H9 (cell line): ENCODE data around the gene FRMPD3. TPM values are rescaled to one million over a fixed set of nuclear protein-coding genes. Genes with fewer than 3 reads are reported as not detected.

Experiments used
- DNase-seq: peaks from one replicate; pipeline ENCODE4 v3.0.0-alpha.2; 2017
- H2AFZ ChIP-seq: one replicate; pipeline ENCODE4 v1.6.1; 2013; ENCODE audit warnings: mild to moderate bottlenecking, low read length, control low read depth, moderate library complexity
- H2AK5ac ChIP-seq: 2 replicates; pipeline ENCODE4 v1.6.1; 2013; ENCODE audit warnings: low read length, control low read depth, mixed read lengths; ENCODE audit not compliant: insufficient read length
- H2BK120ac ChIP-seq: one replicate; pipeline ENCODE4 v1.6.1; 2013; ENCODE audit warnings: low read depth, mild to moderate bottlenecking, low read length, control low read depth, inconsistent platforms; ENCODE audit not compliant: poor library complexity, severe bottlenecking
- H2BK12ac ChIP-seq: 2 replicates; pipeline ENCODE4 v1.6.1; 2013; ENCODE audit warnings: low read length, control low read depth, mixed read lengths, low read depth; ENCODE audit not compliant: insufficient read length
- H2BK15ac ChIP-seq: 2 replicates; pipeline ENCODE4 v1.6.1; 2013; ENCODE audit warnings: low read depth, low read length, control low read depth
- H2BK20ac ChIP-seq: one replicate; pipeline ENCODE4 v1.6.1; 2013; ENCODE audit warnings: low read depth, mild to moderate bottlenecking, low read length, control low read depth, inconsistent platforms; ENCODE audit not compliant: poor library complexity, severe bottlenecking
- H2BK5ac ChIP-seq: 2 replicates; pipeline ENCODE4 v1.6.1; 2013; ENCODE audit warnings: low read length, control low read depth, mixed read lengths; ENCODE audit not compliant: insufficient read length
- H3K14ac ChIP-seq: 2 replicates; pipeline ENCODE4 v1.6.1; 2013; ENCODE audit warnings: low read length, control low read depth; ENCODE audit not compliant: insufficient read depth
- H3K18ac ChIP-seq: 2 replicates; pipeline ENCODE4 v1.6.1; 2013; ENCODE audit warnings: low read depth, mild to moderate bottlenecking, mixed read lengths, low read length, control low read depth; ENCODE audit not compliant: insufficient read length
- H3K23ac ChIP-seq: 2 replicates; pipeline ENCODE4 v1.6.1; 2013; ENCODE audit warnings: low read length, control low read depth, mixed read lengths, low read depth; ENCODE audit not compliant: insufficient read length
- H3K23me2 ChIP-seq: 2 replicates; pipeline ENCODE4 v1.6.1; 2013; ENCODE audit warnings: low read depth, mild to moderate bottlenecking, mixed read lengths, low read length, control low read depth; ENCODE audit not compliant: insufficient read length, poor library complexity, severe bottlenecking
- H3K27ac ChIP-seq: 2 replicates; pipeline ENCODE4 v1.5.1; 2013; ENCODE audit warnings: low read length, control low read depth, mixed read lengths, low read depth; ENCODE audit not compliant: insufficient read length
- H3K27me3 ChIP-seq: 2 replicates; pipeline ENCODE4 v1.6.1; 2013; ENCODE audit warnings: low read length, control low read depth, inconsistent platforms; ENCODE audit not compliant: insufficient read depth
- H3K4ac ChIP-seq: 2 replicates; pipeline ENCODE4 v1.6.1; 2013; ENCODE audit warnings: low read depth, mild to moderate bottlenecking, control low read depth, inconsistent platforms, low read length, moderate library complexity
- H3K4me1 ChIP-seq: 2 replicates; pipeline ENCODE4 v1.6.1; 2013; ENCODE audit warnings: low read length, control low read depth, inconsistent platforms; ENCODE audit not compliant: insufficient read depth
- H3K4me2 ChIP-seq: 2 replicates; pipeline ENCODE4 v1.6.1; 2013; ENCODE audit warnings: low read length, control low read depth, mixed read lengths; ENCODE audit not compliant: insufficient read length, insufficient read depth
- H3K56ac ChIP-seq: 2 replicates; pipeline ENCODE4 v1.6.1; 2013; ENCODE audit warnings: low read depth, mild to moderate bottlenecking, mixed read lengths, low read length, control low read depth; ENCODE audit not compliant: insufficient read length
- H3K79me1 ChIP-seq: 2 replicates; pipeline ENCODE4 v1.6.1; 2013; ENCODE audit warnings: low read depth, mild to moderate bottlenecking, moderate library complexity, low read length, control low read depth, inconsistent platforms; ENCODE audit not compliant: insufficient read depth, poor library complexity, severe bottlenecking
- H3K79me2 ChIP-seq: 2 replicates; pipeline ENCODE4 v1.6.1; 2013; ENCODE audit warnings: low read length, control low read depth, inconsistent platforms; ENCODE audit not compliant: insufficient read depth
- H3K9ac ChIP-seq: 2 replicates; pipeline ENCODE4 v1.6.1; 2013; ENCODE audit warnings: low read length, control low read depth, mixed read lengths; ENCODE audit not compliant: insufficient read length; ENCODE audit errors: extremely low read depth
- H3K9me3 ChIP-seq: one replicate; pipeline ENCODE4 v1.6.1; 2013; ENCODE audit warnings: low read depth, low read length, inconsistent platforms; ENCODE audit not compliant: control insufficient read depth
- H3T11ph ChIP-seq: one replicate; pipeline ENCODE4 v1.6.1; 2013; ENCODE audit warnings: mild to moderate bottlenecking, low read length, control low read depth, inconsistent platforms
- H4K20me1 ChIP-seq: one replicate; pipeline ENCODE4 v1.6.1; 2013; ENCODE audit not compliant: control insufficient read depth, insufficient read length, insufficient read depth
- H4K5ac ChIP-seq: 2 replicates; pipeline ENCODE4 v1.6.1; 2013; ENCODE audit warnings: low read depth, mild to moderate bottlenecking, mixed read lengths, low read length, control low read depth; ENCODE audit not compliant: insufficient read length
- H4K8ac ChIP-seq: replicated peaks from 2 replicates; pipeline ENCODE4 v1.6.1; 2013; ENCODE audit warnings: low read length, control low read depth, mixed read lengths, low read depth; ENCODE audit not compliant: insufficient read length
- H4K91ac ChIP-seq: 2 replicates; pipeline ENCODE4 v1.6.1; 2013; ENCODE audit warnings: low read depth, mild to moderate bottlenecking, moderate library complexity, mixed read lengths, low read length, control low read depth; ENCODE audit not compliant: insufficient read length
- H3K27ac Mint-ChIP-seq, 3 experiments: 2 replicates in 2 of 3; 3 replicates in 1 of 3; pipeline ENCODE4 v1.8.0; 2020 to 2021; ENCODE audit warnings: mixed read lengths in 3 of 3, mild to moderate bottlenecking in 1 of 3, moderate library complexity in 1 of 3
- H3K27me3 Mint-ChIP-seq: 2 replicates; pipeline ENCODE4 v1.8.0; 2021; ENCODE audit warnings: low read depth, mild to moderate bottlenecking, moderate library complexity, mixed read lengths
- H3K36me3 Mint-ChIP-seq, 3 experiments: 2 replicates in 2 of 3; 3 replicates in 1 of 3; pipeline ENCODE4 v1.8.0; 2020 to 2021; ENCODE audit warnings: low read depth in 3 of 3, mixed read lengths in 3 of 3; ENCODE audit not compliant: insufficient read depth in 1 of 3
- H3K4me1 Mint-ChIP-seq, 2 experiments: 2 replicates each; pipeline ENCODE4 v1.8.0; 2020; ENCODE audit warnings: mixed read lengths in 2 of 2
- H3K4me3 Mint-ChIP-seq, 2 experiments: 2 replicates in 1 of 2; 3 replicates in 1 of 2; pipeline ENCODE4 v1.8.0; 2020 to 2021; ENCODE audit warnings: mild to moderate bottlenecking in 2 of 2, mixed read lengths in 2 of 2, moderate library complexity in 1 of 2
- H3K9me3 Mint-ChIP-seq, 2 experiments: 2 replicates in 1 of 2; 3 replicates in 1 of 2; pipeline ENCODE4 v1.8.0; 2020; ENCODE audit warnings: mild to moderate bottlenecking in 2 of 2, mixed read lengths in 2 of 2, moderate library complexity in 1 of 2
- CTCF ChIP-seq: fragments of 200-600 bp; sonication (generic); conservative IDR thresholded peaks from 3 replicates; pipeline ENCODE4 v1.8.0; 2021; ENCODE audit warnings: antibody characterized with exemption, mild to moderate bottlenecking
- WGBS: extraction: QIAGEN DNeasy Blood & Tissue Kit; methylation state at CpG from one replicate; pipeline ENCODE4 v1.1.7; 2013; ENCODE audit warnings: missing lambda C conversion rate, low lambda C conversion rate, mixed read lengths; ENCODE audit not compliant: insufficient read length; ENCODE audit errors: extremely low coverage; 5-methylcytosine and 5-hydroxymethylcytosine counted together
- total RNA-seq: library from RNA; stranded (reverse); gene quantifications from 2 replicates; pipeline ENCODE4 v1.2.1, GENCODE V29; 2021

FRMPD3 gene
- total RNA-seq, 1 experiment from 2014 or later = 0.26 TPM

DNA sequence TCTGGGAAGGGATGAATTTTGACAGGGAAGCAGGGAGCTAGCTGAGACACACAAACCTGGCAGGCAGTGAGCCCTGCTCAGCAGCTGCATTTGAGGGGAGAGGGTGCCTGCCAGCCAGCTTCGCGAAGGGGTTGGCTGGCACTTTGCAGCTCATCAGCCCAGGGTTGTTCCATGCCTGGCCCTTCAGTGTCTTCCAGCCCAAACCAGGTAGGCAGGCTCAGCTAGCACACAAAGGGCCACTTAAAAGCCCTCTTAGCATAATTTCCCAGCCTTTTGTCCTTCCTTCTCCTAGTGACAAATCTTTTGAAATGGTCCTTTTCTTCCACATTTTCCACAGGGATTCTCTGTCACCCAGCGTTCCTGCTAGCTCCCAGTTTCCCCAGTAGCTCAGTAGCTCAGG, 4.3 kb upstream of the FRMPD3 start:
- DNase-seq = no peak

More for the DNA sequence above, 4.3 kb upstream of the FRMPD3 start:
- WGBS = no CpG with 5 or more reads among the region's 3 CpGs
- peaks cover 0 to 6% (median 0%) of the 10 kb centered on the region in 3 experiments; a peak in 2 of 7 replicates for H3K36me3 Mint-ChIP-seq
- peaks cover 0 to 44% of the 10 kb centered on the region in 2 experiments; a peak in 2 of 5 replicates for H3K9me3 Mint-ChIP-seq
- Histone ChIP-seq H3K9me3 (no peaks in the 10 kb centered on the region), H3K79me1 (no peaks in the 10 kb centered on the region), H2BK20ac (no peak overlapping the region), H2BK120ac (no peak overlapping the region), H3K79me2 (no peaks in the 10 kb centered on the region), H3K14ac (no peak overlapping the region), H3K23me2 (peaks cover 6% of the 10 kb centered on the region), H3K9ac (no peak overlapping the region), H4K5ac (no peak overlapping the region), H2AK5ac (no peak overlapping the region), H3K56ac (no peak overlapping the region), H3K27me3 (peaks cover 7% of the 10 kb centered on the region; the same call in 1 of the 2 replicates), H4K20me1 (no peaks in the 10 kb centered on the region), H2BK15ac (no peak overlapping the region), H3K4me2 (no peak overlapping the region), H3K27ac (no peak overlapping the region), H3T11ph (no peak overlapping the region), H3K18ac (no peak overlapping the region), H2BK12ac (no peak overlapping the region), H3K23ac (no peak overlapping the region), H2AFZ (no peak overlapping the region), H3K4ac (no peak overlapping the region), H3K4me1 (no peaks in the 10 kb centered on the region), H4K91ac (no peak overlapping the region), H4K8ac (no peak overlapping the region), H2BK5ac (no peak overlapping the region)
- no peak for TF ChIP-seq CTCF
- H3K4me3 Mint-ChIP-seq = no peak overlapping the region
- peaks cover 21 to 32% of the 10 kb centered on the region in 2 experiments for H3K4me1 Mint-ChIP-seq
- H3K27ac Mint-ChIP-seq = no peak overlapping the region
- peaks cover 56% of the 10 kb centered on the region for H3K27me3 Mint-ChIP-seq
